ENCODE measurements around the gene NCK2.

Gene NCK2

GRCh38 chr2:105778080-105778607 is 33.4 kb downstream of the NCK2 start:
- DNase-seq: no peak

- peak in 1 of 3 experiments; percentile 10 for DNase-seq
Observed at GRCh38 chr2:105779394-105779793, 34.7 kb downstream of the NCK2 start.

- no peak for DNase-seq
Observed at GRCh38 chr2:105780606-105781005, 35.9 kb downstream of the NCK2 start.

- no peak for DNase-seq
Observed at GRCh38 chr2:105781274-105781978, 36.7 kb downstream of the NCK2 start.

- DNase-seq: no peak
Observed at GRCh38 chr2:105782123-105782522, 37.4 kb downstream of the NCK2 start.

GRCh38 chr2:105782646-105783045 is 37.9 kb downstream of the NCK2 start:
- peak in 1 of 3 experiments; percentile 61 for DNase-seq

GRCh38 chr2:105783151-105783738 is 38.5 kb downstream of the NCK2 start:
- no peak for DNase-seq

GRCh38 chr2:105783972-105784371 is 39.3 kb downstream of the NCK2 start:
- no peak for DNase-seq

- no peak for DNase-seq
Observed at GRCh38 chr2:105784589-105784988, 39.9 kb downstream of the NCK2 start.

GRCh38 chr2:105785095-105785847 is 40.6 kb downstream of the NCK2 start:
- DNase-seq: no peak

GRCh38 chr2:105786231-105787230 is 41.8 kb downstream of the NCK2 start:
- DNase-seq: no peak

GRCh38 chr2:105787376-105788318 is 42.9 kb downstream of the NCK2 start:
- no peak for DNase-seq

- no peak for DNase-seq
Observed at GRCh38 chr2:105788670-105789290, 44.1 kb downstream of the NCK2 start.

GRCh38 chr2:105789745-105790460 is 45.2 kb downstream of the NCK2 start:
- DNase-seq: no peak

- no peak for DNase-seq
Observed at GRCh38 chr2:105790461-105791149, 45.9 kb downstream of the NCK2 start.

- peak in 1 of 3 experiments; percentile 32 for DNase-seq
Observed at GRCh38 chr2:105791229-105791628, 46.5 kb downstream of the NCK2 start.

- DNase-seq: no peak
Observed at GRCh38 chr2:105792561-105792960, 47.8 kb downstream of the NCK2 start.

GRCh38 chr2:105793196-105793975 is 48.7 kb downstream of the NCK2 start:
- DNase-seq: no peak
